NT2/D1 (cell line): ENCODE measurements around the gene C1orf216.

Experiments
- SUZ12 ChIP-seq: IDR thresholded peaks from 2 replicates; pipeline ENCODE4 v1.6.1; 2011; ENCODE audit not compliant: insufficient read length, insufficient read depth; ENCODE audit errors: extremely low read depth
- YY1 ChIP-seq: IDR thresholded peaks from 2 replicates; pipeline ENCODE4 v1.6.1; 2011; ENCODE audit not compliant: insufficient read length, insufficient read depth

- TF ChIP-seq SUZ12 (no peak), YY1 (no peak)
These were observed 29.6 kb upstream of the C1orf216 start for GRCh38 chr1:35748326-35748725.
